HuH-7 (cell line): ENCODE measurements around the gene TNS3.
"Not testable (repeated sequence)": the region's sequence is repeated elsewhere in the genome, so short reads cannot be mapped to it uniquely, and the experiment has no call there.

Experiments used
- DNase-seq: peaks from one replicate; pipeline ENCODE4 v3.0.0; 2011; ENCODE audit warnings: low spot score

Gene TNS3

DNA sequence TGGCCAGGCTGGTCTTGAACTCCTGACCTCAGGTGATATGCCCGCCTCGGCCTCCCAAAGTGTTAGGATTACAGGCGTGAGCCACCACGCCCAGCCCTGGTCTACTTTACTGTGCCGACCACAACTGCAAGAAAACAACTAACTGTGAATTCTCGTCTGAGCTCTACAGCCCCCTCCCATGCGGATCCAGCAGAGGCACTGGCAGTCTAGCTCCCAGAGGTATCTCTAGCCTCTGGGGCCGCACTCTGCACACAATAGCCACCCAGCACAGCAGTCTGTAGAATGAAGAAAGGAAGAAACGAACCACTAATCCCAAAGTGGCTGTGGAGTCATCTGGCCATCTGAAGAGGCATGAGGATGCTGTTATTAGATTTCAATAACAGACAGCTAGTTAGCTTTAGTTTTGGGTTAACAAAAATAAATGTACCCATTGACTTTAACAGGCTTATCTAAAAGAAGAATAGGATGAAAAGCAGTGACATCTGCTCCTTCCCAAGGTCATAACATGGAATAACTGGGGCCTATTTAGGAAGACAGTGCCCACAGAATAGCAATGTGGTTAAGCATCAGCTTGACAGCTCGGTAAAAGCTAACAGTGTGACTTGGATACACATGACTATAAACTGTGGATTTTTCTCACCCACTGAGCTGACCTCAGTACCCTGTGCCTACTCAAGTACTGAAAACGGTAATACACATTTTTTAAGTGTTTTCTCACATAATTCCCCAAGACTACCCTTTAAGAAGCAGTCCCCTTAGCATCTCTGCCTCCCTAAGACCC lies 131.9 kb downstream of the TNS3 start:
- DNase-seq = no peak

DNA sequence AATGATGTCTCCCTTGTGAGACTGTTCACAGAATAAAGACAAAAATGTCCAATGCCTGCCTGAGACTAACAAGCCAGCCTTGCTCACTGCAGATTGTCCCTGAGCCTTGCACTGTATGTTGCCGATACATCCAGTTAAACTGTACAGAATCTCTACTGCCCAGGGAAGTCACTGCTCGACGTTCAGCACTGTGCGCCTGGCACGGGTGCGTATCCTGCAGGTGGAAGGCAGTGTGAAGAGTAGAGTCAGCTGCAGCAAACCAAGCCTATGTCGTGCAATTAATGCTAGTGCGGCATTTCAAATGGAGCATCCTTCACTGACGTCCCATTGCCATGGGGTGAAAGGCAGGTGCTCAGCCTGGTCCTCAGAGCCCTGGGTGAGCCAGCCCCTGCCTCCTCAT lies 132.9 kb downstream of the TNS3 start:
- DNase-seq = no peak

DNA sequence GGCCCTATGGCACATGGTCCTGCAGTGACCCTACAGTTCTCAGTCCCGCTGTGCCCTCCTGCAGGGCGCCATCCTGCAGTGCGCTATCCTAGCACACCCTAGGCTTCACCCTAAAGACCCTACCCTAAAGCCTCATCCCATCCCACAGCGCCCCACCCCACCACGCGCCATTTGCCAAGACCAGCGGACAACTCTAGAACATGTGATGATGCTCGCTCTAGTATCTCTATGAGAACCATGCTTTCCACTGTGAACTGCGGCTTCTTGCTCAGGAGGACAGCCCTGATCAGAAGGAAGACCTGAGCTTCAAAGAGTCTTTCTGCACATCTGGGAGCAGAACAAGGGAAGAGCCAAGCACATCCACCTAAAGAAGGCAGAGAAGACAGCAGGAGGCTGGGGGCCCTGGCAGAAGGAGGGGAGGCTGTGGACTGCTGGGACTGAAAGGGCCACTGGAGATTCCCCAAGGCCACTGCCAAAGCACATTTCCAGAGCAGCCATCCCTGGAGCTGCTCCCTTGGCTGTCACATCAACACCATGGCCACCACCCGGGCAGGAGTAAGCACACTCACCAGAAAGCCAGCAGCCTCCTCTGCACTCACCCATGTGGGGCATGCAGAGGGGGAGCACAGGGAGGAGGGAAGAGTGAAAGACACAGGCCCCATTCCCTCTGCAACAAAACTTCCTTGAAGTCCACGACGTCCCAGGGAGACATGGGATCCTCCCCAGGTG lies 134.1 kb downstream of the TNS3 start:
- DNase-seq = no peak

DNA sequence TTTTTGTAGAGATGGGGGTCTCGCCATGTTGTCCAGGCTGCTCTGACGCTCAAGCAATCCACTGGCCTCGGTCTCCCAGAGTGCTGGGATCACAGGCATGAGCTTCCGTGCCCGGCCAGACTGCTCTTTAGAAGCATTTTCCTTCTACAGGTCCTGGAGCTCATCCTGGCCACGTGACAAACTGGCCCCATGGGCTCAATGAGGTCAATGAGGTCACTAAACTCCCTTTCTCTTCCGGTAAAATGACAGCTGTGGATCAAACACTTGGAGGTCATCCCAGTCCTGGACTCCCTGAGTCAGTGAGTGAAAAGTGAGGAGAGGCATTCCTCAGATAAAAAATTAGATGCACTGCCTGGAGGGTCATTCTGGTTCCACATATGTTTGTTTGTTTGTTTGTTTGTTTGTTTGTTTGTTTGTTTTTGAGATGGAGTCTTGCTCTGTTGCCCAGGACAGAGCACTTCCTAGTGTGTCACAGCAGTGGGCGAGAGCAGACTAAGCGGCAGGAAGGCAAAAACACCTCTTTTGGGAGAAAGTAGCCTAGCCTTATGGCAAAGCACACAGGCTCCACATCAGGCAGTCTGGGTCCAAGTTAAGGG lies 134.9 kb downstream of the TNS3 start:
- no peak for DNase-seq

DNA sequence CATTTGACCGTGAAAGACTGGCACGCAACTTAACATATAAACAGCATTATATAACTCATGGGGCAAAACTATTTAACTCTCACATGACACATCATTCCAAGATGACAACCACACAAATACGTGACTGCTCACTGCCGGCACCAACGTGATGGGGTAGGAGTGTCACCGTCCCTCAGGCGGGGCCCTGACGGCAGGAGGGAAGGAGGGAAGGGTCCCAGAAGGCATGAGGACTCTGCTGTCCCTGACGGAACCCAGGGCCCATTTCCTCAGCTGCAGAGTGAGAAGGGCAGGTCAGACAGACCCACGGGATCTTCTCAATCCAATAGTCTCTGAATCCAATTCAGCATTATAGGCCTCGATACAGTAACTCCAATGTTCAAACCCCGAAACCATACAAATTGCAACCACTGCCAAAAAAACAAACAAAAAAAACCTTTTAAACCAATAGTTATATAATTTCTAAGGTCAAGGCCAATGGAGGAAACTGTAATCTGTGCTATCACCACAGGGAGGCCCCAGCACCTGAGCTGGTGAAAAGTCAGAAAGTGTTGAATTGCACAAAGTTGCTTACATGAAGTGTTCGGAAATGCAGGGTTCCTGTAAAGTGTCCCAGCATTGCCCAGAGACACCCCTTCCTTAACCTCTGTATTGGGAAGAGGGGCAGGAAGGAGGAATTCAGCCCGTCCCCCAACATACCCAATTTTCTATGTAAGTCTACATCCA lies 137.4 kb downstream of the TNS3 start:
- DNase-seq = peak; percentile 40

DNA sequence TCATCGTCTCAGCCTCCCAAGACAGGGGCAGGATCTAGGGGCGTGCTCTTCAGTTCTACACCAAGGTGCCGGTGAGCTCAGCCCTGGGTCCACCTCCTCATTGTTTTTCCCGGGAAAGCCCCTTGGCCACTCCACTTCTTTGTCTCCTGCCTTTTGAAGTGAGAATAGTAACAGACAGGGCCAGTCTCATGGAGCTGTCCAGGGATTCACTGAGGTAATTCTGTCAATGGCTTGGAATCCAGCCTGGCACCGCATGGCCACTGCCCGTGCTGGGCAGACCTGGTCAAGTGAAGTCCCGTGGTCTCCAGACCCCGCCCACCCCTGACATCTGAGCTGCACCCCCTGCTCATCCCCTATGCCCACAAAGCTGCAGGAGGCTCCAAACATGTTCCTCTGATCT lies 138.9 kb downstream of the TNS3 start:
- DNase-seq = no peak

DNA sequence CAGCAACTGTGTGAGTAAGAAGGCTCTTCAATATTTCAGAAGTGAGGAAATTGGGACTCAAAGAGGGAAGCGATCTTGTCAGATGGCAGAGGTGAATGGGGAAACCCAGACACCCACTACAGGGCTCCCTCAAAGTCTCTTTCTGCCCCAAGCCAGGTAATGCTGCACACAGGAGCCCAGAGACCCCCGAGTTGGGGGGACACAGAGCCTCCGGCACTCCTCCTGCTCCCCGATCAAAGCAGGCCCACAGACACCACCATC lies 139.4 kb downstream of the TNS3 start:
- no peak for DNase-seq

DNA sequence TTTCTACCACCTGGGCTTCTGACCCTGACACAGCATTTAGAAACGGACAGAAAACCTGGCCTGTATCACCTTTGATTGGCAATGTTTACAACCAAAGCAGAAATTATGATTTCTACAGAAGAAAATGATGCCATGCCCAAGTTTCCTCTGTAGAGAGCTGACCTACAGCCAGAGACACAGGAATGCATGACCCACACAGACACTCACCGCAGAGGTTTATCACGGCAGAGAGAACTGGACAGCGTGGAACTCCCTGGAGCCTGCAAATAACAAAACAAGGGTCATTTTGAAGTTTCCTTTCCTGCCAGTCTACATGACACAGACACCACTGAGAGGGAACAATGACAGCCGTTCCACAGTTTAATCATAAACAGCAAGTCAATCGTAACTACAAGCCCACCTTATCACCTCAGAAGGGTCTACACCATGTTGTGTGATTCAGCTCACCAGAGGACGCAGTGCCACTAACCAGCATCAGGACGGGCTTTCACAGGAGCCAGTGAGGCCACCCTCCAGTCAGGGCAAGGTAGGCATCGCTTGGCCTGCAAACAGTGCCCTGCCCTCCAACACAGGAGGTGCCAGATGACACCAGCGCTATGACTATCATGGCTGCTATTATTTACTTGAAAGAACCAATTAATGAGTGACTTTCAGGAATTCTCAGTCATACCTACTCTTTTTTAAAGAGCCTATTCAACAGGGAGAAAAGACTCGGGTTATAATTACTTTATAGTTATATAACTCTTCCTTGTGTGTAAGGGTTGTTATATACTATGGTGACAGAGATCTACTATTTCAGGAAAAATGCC lies 139.9 kb downstream of the TNS3 start:
- no peak for DNase-seq

DNA sequence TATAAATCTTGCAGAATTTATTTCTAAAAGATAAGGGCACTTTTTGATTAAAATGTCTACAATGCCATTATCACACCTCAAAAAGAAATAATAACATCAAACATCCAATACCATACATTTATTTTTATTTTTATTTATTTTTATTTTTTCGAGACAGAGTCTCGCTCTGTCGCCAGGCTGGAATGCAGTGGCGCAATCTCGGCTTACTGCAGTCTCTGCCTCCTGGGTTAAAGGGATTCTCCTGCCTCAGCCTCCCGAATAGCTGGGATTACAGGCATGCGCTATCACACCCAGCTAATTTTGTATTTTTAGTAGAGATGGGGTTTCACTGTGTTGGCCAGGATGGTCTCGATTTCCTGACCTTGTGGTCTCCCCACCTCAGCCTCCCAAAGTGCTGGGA lies 140.9 kb downstream of the TNS3 start:
- not testable (repeated sequence) for DNase-seq

DNA sequence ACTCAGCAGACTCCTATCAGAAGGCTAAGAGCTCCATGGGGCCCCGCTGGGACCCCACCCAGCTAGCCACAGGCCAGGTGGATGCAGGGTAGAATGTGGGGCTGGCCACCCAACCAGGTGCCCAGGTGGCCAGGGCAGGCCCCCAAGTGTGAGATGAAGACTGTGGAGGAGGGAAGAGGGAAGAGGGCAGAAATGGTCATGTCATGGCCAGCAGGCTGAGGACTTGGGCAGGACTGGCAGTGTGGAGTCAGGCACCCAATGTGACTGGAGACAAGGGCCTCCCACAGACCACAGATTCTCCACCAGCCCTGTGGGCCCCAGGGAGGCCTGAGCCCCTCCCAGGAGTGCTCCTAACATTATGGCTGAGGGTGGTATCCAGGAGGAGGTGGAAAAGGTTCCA lies 141.6 kb downstream of the TNS3 start:
- no peak for DNase-seq

DNA sequence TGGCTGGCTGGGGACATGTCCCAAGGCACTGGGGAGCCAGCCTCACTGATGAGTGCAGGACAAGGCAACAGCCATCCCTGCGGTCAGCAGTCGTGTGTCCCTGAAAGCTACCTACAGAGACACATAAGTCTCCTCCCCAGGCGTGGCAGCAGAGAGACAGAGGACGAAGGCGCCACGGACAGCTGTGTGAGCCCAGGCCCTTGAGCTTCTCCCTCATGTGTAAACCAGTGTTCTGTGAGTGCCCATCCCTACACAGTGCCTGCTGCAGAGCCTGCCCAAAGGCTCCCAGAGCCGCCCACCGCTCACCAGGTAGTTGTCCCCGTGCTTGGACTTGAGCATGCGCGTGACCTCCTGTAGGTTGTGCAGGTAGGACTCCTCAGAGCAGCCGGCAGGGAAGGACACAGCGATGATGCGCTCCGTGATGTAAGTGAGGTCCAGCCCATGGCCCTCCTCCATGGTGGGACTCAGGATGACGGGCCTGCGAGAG lies 142.7 kb downstream of the TNS3 start:
- no peak for DNase-seq

DNA sequence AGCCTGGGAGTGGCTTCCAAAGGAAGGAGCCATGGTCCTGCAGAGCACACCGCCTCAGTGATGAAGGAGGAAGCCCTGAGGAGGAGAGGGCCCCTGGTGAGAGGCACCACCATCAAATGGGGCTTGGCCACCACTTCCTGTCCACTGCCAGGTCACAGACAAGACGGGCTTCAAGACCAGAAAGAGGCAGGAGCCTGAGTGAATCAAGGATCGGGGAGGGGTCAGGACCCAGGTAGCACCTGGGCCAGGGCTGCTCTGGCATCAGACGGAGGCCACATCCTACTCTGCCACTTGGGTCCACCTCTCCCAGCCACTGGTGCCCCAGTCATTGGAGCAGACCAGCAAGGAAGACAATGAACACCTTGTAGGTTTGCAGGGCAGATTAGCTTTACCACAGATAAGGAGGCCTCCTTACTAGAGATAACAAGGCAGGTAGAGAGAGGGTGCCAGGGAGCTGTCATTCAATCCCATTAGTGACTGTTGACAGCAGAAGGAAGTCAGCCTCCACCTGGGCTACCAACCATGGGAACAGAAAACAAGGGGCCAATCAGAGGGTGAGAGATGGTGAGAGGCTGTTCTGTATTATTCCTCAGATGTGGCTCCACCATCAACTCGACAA lies 143.4 kb downstream of the TNS3 start:
- no peak for DNase-seq

DNA sequence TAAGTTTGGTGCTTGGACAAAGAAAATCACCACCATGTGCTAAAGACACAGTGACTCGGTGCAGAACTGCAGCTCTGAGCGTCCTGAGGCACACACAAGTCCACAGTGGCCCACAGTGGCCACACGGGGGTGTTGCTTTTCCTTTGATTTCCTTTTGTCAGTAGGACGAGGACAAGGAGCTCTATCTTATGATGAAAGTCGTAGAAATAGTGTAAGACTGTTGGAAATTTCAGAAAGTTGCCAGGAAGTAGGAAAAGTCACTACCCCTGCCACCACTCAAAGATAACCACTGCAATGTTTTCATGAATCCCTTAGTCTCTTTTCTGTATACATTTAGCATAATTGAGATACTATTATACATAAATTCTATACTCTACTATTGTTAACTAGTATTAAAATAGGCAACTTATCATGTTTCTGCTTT lies 146.0 kb downstream of the TNS3 start:
- peak; percentile 56 for DNase-seq

DNA sequence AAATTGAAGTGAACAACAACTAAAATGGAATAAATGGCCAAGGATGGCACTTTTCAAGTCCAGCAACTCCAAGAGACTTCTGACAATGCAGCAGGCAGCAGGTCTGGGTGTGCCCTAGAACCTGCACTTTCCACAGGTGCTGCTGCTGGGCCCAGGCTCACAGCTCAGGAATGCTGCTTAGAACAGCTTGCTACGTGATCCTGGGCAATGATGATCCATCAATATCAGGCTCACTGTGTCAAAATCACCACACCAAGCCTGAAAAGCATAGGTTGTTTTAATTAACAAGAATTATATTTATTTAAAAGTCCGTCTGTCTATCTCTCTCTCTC lies 148.4 kb downstream of the TNS3 start:
- DNase-seq = no peak

DNA sequence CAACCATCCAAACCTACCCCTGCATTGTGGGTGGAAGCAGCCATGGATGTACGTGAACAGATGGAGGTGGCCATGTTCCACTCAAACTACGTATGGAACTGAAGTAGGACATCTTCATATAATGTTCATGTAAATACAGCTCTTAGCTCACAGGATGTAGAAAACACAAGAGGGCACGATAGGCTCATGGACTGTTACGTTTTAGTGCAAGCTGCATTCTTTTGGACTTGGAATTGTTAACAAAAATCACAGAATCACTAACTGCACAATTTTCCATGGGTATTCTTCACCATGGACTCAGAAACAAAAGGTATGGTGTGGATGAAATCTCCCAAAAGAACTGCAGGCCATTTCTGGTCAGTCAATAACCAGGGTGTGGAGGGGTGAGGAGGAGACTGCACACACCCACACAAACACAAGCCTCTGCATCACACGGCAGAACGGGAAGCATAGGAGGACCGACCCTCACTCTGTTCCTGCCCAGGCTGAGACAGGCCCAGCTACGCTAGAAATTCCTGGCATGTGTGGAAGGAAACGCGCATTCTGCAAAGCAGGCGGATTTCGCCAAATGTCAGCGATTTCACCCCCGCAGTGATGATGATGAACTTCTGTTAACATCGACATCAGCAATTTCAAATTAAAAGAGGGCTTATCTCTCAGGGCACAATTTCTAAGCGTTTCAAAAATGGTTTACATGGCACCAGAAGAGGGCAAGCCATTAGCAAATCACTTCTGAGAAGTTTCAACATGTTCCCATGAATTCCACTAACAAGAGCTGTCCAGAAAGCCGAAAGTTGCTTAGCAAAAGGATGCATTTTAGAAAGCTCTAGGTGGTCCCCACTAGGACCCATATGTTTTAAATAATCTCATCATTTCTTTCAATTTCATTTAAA lies 149.0 kb downstream of the TNS3 start:
- DNase-seq = no peak

DNA sequence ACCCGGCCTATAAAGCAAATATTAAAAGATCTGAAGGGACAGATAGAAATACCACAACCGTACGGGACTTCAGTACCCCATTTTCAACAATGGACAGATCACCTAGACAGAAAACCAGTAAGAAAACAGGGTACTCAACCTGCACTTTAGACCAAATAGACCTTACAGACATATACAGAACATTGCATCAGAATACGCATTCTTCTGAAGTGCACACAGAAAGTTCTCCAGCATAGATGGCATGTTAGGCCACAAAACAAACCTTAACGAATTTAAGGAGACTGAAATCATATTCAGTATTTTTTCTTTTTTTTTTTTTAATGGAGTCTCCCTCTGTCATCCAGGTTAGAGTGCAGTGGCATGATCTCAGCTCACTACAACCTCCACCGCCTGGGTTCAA lies 151.5 kb downstream of the TNS3 start:
- DNase-seq = no peak

DNA sequence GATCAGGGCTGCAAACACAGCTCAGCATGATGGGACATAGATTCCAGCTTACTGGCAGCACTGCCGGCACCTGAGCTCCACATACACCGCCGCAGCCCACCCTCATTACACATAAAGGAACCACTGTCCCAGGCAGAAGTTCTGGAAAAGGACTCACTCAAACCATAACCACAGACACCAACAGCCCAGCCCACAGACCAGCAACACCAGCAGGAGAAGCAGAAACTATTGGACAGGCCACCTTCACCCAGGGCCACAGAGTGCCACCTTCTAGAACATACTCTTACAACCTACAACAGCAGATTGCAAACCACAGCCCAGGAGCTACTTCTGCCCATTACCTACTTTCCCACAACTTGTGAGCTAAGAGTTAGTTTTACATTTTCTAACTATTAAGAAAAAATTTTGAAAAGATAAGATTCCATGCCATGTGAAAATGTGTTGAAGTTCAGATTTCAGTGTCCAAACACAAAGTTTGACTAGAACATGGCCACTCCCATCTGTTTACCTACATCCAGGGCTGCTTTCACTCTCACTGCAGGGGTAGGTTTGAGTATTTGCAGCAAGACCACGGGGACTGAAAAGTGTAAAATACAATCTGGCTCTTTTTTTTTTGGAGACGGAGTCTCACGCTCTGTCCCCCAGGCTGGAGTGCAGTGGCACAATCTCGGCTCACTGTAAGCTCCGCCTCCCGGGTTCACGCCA lies 153.0 kb downstream of the TNS3 start:
- no peak for DNase-seq

DNA sequence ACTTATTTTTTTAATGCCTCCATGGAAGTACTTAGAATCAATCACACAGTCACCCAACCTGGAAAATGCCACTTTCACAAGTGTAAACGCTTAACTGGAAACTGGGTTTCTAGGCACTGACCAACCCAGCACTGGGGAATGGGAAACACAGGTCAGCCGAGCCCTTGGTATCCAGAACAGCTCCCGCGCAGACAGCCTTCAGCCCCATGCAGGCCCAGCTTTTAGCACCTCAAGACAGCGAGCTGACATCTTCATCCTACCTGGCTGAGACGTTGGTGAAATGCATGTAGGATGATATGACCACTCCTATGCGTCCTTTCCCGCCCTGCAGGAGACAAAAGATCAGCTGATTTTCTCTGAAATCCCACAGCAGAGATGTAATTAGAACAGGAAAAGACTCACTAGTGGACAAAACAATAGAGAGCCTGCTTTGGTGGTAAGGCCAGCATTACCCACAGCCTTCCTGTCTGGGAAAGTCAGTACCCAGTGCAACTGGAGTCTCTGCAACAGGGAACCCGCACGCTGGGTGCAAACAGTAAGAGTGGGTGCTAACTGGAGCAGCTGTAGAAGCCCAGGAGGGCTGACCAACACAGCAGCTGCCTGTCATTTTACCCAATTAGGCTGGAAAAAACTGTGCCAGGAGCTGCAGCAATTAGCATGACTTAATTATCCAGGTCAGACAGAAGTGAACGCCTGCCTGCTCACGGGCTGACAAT lies 153.7 kb downstream of the TNS3 start:
- no peak for DNase-seq

DNA sequence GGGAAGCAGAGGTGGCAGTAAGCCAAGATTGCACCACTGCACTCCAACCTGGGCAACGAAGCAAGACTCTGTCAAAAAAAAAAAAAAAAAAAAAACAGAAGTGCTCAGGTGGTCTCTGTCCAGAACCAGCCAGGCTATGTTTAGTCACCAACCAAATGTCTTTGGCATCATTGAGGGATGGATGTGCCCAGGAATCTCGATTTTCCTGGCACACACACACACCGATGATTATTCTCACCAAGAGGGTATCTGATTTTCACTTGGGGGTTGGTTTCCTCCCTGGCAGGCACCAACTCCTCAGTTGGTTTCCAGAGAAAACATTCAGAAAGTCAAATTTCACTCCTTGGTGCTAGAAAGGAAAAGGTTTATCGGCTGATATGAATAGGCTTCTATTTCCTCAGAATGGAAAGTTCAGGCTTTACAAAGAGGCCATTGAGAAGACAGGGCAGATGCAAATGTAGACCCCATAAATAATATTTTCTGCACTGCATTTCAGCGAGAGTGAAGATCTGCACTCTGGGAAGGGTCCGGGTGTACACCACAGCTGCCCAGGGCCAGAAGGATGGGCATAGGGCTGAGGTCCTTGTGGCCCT lies 154.8 kb downstream of the TNS3 start:
- DNase-seq = no peak
